B cell (primary cell): ENCODE results near the gene PNPO. TPM values are rescaled to one million over a fixed set of nuclear protein-coding genes. Genes with fewer than 3 reads are reported as not detected.

ENCODE experiments used
- ATAC-seq: fragments of 200-7000 bp; cut with Tn5 transposase; one replicate; pipeline ENCODE4 v1.10.0; 2021; ENCODE audit warnings: low read depth, mild to moderate bottlenecking, moderate number of reproducible peaks, moderate library complexity
- CTCF ChIA-PET: fragments of 350-600 bp; sonication (Branson Sonifier 250); formaldehyde crosslinking; loops from one replicate; lab custom pipeline; 2021; ENCODE audit warnings: antibody characterized with exemption, inconsistent platforms; lab: Charles Lee
- POLR2A ChIA-PET: fragments of 350-600 bp; sonication (Branson Sonifier 250); formaldehyde crosslinking; loops from one replicate; lab custom pipeline; 2021; ENCODE audit warnings: antibody characterized with exemption; lab: Charles Lee
- DNase-seq: peaks from one replicate; pipeline ENCODE4 v3.0.0; 2013
- H2AFZ ChIP-seq: 2 replicates; pipeline ENCODE4 v1.6.1; 2012; ENCODE audit warnings: mild to moderate bottlenecking, low read depth, low read length; ENCODE audit not compliant: insufficient read depth, poor library complexity, severe bottlenecking
- H3K27ac ChIP-seq, 2 donors: 1 replicate in 1 of 2; 2 replicates in 1 of 2; pipeline ENCODE4 v1.5.1; 2012 to 2013; ENCODE audit warnings: low read length in 2 of 2, mild to moderate bottlenecking in 2 of 2, moderate library complexity in 1 of 2
- H3K27me3 ChIP-seq, 4 experiments: fragments of 200-600 bp in 1 of 4; sonication (generic) in 1 of 4; replicated peaks in 1 of 4; 1 replicate in 2 of 4; 2 replicates in 2 of 4; pipeline versions ENCODE4 v1.6.1 to v1.7.0; 2013 to 2016; ENCODE audit warnings: low read length in 3 of 4, mild to moderate bottlenecking in 2 of 4, mixed read lengths in 1 of 4, moderate library complexity in 1 of 4; ENCODE audit not compliant: insufficient read depth in 4 of 4, control insufficient read depth in 3 of 4; ENCODE audit errors: control extremely low read depth in 1 of 4
- H3K36me3 ChIP-seq, 2 experiments: replicated peaks in 1 of 2; 1 replicate in 1 of 2; 2 replicates in 1 of 2; pipeline versions ENCODE4 v1.6.1 to v1.7.1; 2013; ENCODE audit warnings: low read length in 1 of 2; ENCODE audit not compliant: insufficient read depth in 2 of 2, control insufficient read depth in 1 of 2; ENCODE audit errors: control extremely low read depth in 1 of 2, extremely low read depth in 1 of 2
- H3K4me1 ChIP-seq, 2 donors: fragments of 200-600 bp in 1 of 2; sonication (generic) in 1 of 2; 1 replicate in 1 of 2; 2 replicates in 1 of 2; pipeline versions ENCODE4 v1.5.1 to v1.6.1; 2013 to 2017; ENCODE audit warnings: low read length in 2 of 2; ENCODE audit not compliant: control insufficient read depth in 2 of 2, insufficient read depth in 2 of 2
- H3K4me2 ChIP-seq: replicated peaks from 2 replicates; pipeline ENCODE3; 2012; ENCODE audit warnings: mild to moderate bottlenecking, low read depth, low read length; ENCODE audit not compliant: poor library complexity, severe bottlenecking
- H3K4me3 ChIP-seq, 5 experiments: fragments of 200-600 bp in 1 of 5; sonication (generic) in 1 of 5; 1 replicate in 3 of 5; 2 replicates in 2 of 5; pipeline versions ENCODE4 v1.5.1 to v1.7.0; 2011 to 2016; ENCODE audit warnings: low read length in 4 of 5, mild to moderate bottlenecking in 4 of 5, low read depth in 2 of 5, control low read depth in 1 of 5, moderate library complexity in 1 of 5; ENCODE audit not compliant: insufficient read depth in 1 of 5; ENCODE audit errors: control extremely low read depth in 1 of 5, extremely low read depth in 1 of 5
- H3K79me2 ChIP-seq: fragments of 200-600 bp; sonication (generic); one replicate; pipeline ENCODE4 v1.6.0; 2016; ENCODE audit warnings: low read length; ENCODE audit not compliant: control insufficient read depth, insufficient read depth
- H3K9ac ChIP-seq: fragments of 200-600 bp; sonication (generic); 2 replicates; pipeline ENCODE4 v1.6.1; 2017; ENCODE audit warnings: mild to moderate bottlenecking, low read length, moderate library complexity
- H3K9me3 ChIP-seq, 3 donors: one replicate each; pipeline versions ENCODE4 v1.6.1 to v1.7.1; 2013; ENCODE audit warnings: low read length in 2 of 3; ENCODE audit not compliant: control insufficient read depth in 2 of 3, insufficient read depth in 1 of 3; ENCODE audit errors: control extremely low read depth in 1 of 3
- H4K20me1 ChIP-seq: 2 replicates; pipeline ENCODE4 v1.6.0; 2012; ENCODE audit warnings: mild to moderate bottlenecking, low read length; ENCODE audit not compliant: insufficient read depth, control insufficient read depth, poor library complexity, severe bottlenecking
- H3K27ac Mint-ChIP-seq: one replicate; pipeline ENCODE4 v1.8.0; 2021; ENCODE audit warnings: mixed read lengths
- H3K27me3 Mint-ChIP-seq: one replicate; pipeline ENCODE4 v1.8.0; 2021; ENCODE audit warnings: mixed read lengths
- H3K4me1 Mint-ChIP-seq: one replicate; pipeline ENCODE4 v1.8.0; 2021; ENCODE audit warnings: mixed read lengths
- H3K4me3 Mint-ChIP-seq: one replicate; pipeline ENCODE4 v1.8.0; 2021; ENCODE audit warnings: mixed read lengths
- H3K9me3 Mint-ChIP-seq: one replicate; pipeline ENCODE4 v1.8.0; 2022; ENCODE audit warnings: mixed read lengths; ENCODE audit not compliant: insufficient read depth
- CTCF ChIP-seq: fragments of 200-600 bp; IDR thresholded peaks from one replicate; pipeline ENCODE4 v1.8.0; 2022; ENCODE audit warnings: antibody characterized with exemption, mild to moderate bottlenecking
- EZH2 ChIP-seq: IDR thresholded peaks from 2 replicates; pipeline ENCODE4 v1.6.1; 2012; ENCODE audit warnings: borderline replicate concordance, low read depth, mild to moderate bottlenecking, moderate library complexity, low read length; ENCODE audit not compliant: insufficient read depth, poor library complexity, severe bottlenecking
- WGBS: methylation state at CpG from one replicate; pipeline ENCODE4 v1.1.5; 2013; ENCODE audit warnings: missing lambda C conversion rate; ENCODE audit not compliant: insufficient coverage; 5-methylcytosine and 5-hydroxymethylcytosine counted together
- intact Hi-C: fragments of 100-400 bp; cut with micrococcal nuclease; formaldehyde crosslinking; loops from one replicate; pipeline ENCODE4 v1.10.0; 2022
- polyA plus RNA-seq: library from polyadenylated mRNA; depleted of rRNA; stranded (reverse); fragments of >200 nt; gene quantifications from 2 replicates; pipeline ENCODE4 v1.2.3, GENCODE V29; 2012
- total RNA-seq, 2 donors: library from RNA; stranded (reverse); fragments of 120-200 nt in 1 of 2; gene quantifications; 1 replicate in 1 of 2; 2 replicates in 1 of 2; pipeline versions ENCODE4 v1.2.3 to v1.2.4, GENCODE V29; 2013 to 2022

The PNPO gene
- total and polyA plus RNA-seq, 2 donors (not counting 1 experiment from before 2014, with no cell fraction given): 8.0 to 14.7 TPM

GRCh38 chr17:47946516-47946915 lies 5.1 kb downstream of the PNPO start:
- Mint-ChIP-seq H3K9me3 (no peaks in the 10 kb centered on the region), H3K4me1 (peaks cover 38% of the 10 kb centered on the region), H3K4me3 (no peak overlapping the region), H3K27me3 (no peaks in the 10 kb centered on the region), H3K27ac (no peak overlapping the region)
- Histone ChIP-seq H2AFZ (no peak overlapping the region), H3K9ac (no peak overlapping the region), H3K4me3 (no peak overlapping the region), H3K27me3 (no peaks in the 10 kb centered on the region), H3K27ac (no peak overlapping the region), H3K9me3 (no peaks in the 10 kb centered on the region), H4K20me1 (no peaks in the 10 kb centered on the region), H3K79me2 (peaks cover 3% of the 10 kb centered on the region), H3K4me2 (no peak overlapping the region), H3K36me3 (peaks cover 0 to 28% of the 10 kb centered on the region in 2 experiments), H3K4me1 (peaks cover 21 to 32% of the 10 kb centered on the region in 2 donors)
- ChIA-PET POLR2A (interaction anchor here (1.1 kb wide), 1 partner anchor 71 kb away, joined by 4 read pairs; no protein-coding TSS in a partner anchor), CTCF (interaction anchor here (0.6 to 10.4 kb wide), 22 partner anchors 9 to 802 kb away, joined by 3 to 155 read pairs (median 5); partner anchors contain the start of genes CDK5RAP3, LRRC46, MRPL10 and NFE2L1)
- DNase-seq (no peak), ATAC-seq (no peak)
- no peak for TF ChIP-seq EZH2
- no peak for TF ChIP-seq CTCF
- intact Hi-C loops: no loop called here
- 96% methylated on average over 4 of the region's 6 CpGs for whole genome bisulfite sequencing

- peaks cover 0 to 28% of the 10 kb centered on the region in 2 experiments for H3K36me3 ChIP-seq
- H3K9ac ChIP-seq: no peak overlapping the region
- ChIA-PET POLR2A (interaction anchor here (1.1 kb wide), 1 partner anchor 71 kb away, joined by 4 read pairs; no protein-coding TSS in a partner anchor), CTCF (interaction anchor here (0.6 to 10.4 kb wide), 23 partner anchors 9 to 802 kb away, joined by 3 to 155 read pairs (median 5); partner anchors contain the start of genes CDK5RAP3, LRRC46, MRPL10 and NFE2L1)
- Mint-ChIP-seq H3K4me1 (peaks cover 34% of the 10 kb centered on the region), H3K9me3 (no peaks in the 10 kb centered on the region), H3K27me3 (no peaks in the 10 kb centered on the region), H3K4me3 (no peak overlapping the region), H3K27ac (no peak overlapping the region)
- H3K79me2 ChIP-seq: no peaks in the 10 kb centered on the region
- H2AFZ ChIP-seq: no peak overlapping the region
- no peak for TF ChIP-seq EZH2
- TF ChIP-seq CTCF: peak; percentile 88
- intact Hi-C loops: no loop called here
- no peaks in the 10 kb centered on the region for H4K20me1 ChIP-seq
- H3K27ac ChIP-seq: no peak overlapping the region
- WGBS: 0% methylated on average over 1 of the region's 2 CpGs
- H3K9me3 ChIP-seq: no peaks in the 10 kb centered on the region
- peak; percentile 84 for ATAC-seq
- peak; percentile 74 for DNase-seq
- no peaks in the 10 kb centered on the region for H3K27me3 ChIP-seq
- H3K4me2 ChIP-seq: no peak overlapping the region
- H3K4me3 ChIP-seq: no peak overlapping the region
- peaks cover 19 to 29% of the 10 kb centered on the region in 2 donors for H3K4me1 ChIP-seq
Measured at GRCh38 chr17:47946929-47947397, 5.6 kb downstream of the PNPO start.
